SK-N-SH treated with all-trans-retinoic acid at 6 μM for 48 hours (cell line): ENCODE data around the gene PLD1.

ENCODE experiments used
- ATAC-seq: fragments of 200-7000 bp; cut with Tn5 transposase; 3 replicates; pipeline ENCODE4 v1.9.1; 2020; ENCODE audit warnings: mild to moderate bottlenecking, moderate library complexity
- ARNTL ChIP-seq: fragments of 450-650 bp; formaldehyde crosslinking; IDR thresholded peaks from 2 replicates; pipeline ENCODE4 v1.5.0; 2020; ENCODE audit warnings: low read depth, mild to moderate bottlenecking, moderate library complexity, borderline replicate concordance
- BACH2 ChIP-seq: fragments of 250-450 bp; sonication (Bioruptor Pico); IDR thresholded peaks from 2 replicates; pipeline ENCODE4 v1.9.0; 2021; ENCODE audit warnings: mild to moderate bottlenecking, borderline replicate concordance
- CSDC2 ChIP-seq: fragments of 250-450 bp; sonication (Bioruptor Pico); IDR thresholded peaks from 2 replicates; pipeline ENCODE4 v1.5.0; 2020; ENCODE audit warnings: mild to moderate bottlenecking, moderate library complexity
- ESRRG ChIP-seq: fragments of 250-450 bp; sonication (Bioruptor Pico); IDR thresholded peaks from 2 replicates; pipeline ENCODE4 v1.6.1; 2021; ENCODE audit warnings: mild to moderate bottlenecking
- GLIS3 ChIP-seq: fragments of 250-450 bp; sonication (Bioruptor Pico); IDR thresholded peaks from 2 replicates; pipeline ENCODE4 v1.5.0; 2020; ENCODE audit warnings: mild to moderate bottlenecking, moderate library complexity
- ISL1 ChIP-seq: fragments of 250-450 bp; sonication (Bioruptor Pico); IDR thresholded peaks from 2 replicates; pipeline ENCODE4 v2.1.2; 2022; ENCODE audit warnings: mild to moderate bottlenecking, moderate library complexity
- OSR1 ChIP-seq: fragments of 250-450 bp; sonication (Bioruptor Pico); IDR thresholded peaks from 2 replicates; pipeline ENCODE4 v1.8.0; 2022; ENCODE audit warnings: moderate library complexity, mild to moderate bottlenecking, inconsistent platforms
- PPARA ChIP-seq: fragments of 250-450 bp; sonication (Bioruptor Pico); IDR thresholded peaks from 2 replicates; pipeline ENCODE4 v1.5.0; 2020; ENCODE audit warnings: mild to moderate bottlenecking, borderline replicate concordance
- RARB ChIP-seq: fragments of 250-450 bp; sonication (Bioruptor Pico); IDR thresholded peaks from 2 replicates; pipeline ENCODE4 v1.8.0; 2021; ENCODE audit warnings: mild to moderate bottlenecking, moderate library complexity
- SNAI2 ChIP-seq: fragments of 250-450 bp; sonication (Bioruptor Pico); IDR thresholded peaks from 2 replicates; pipeline ENCODE4 v1.5.0; 2020; ENCODE audit warnings: mild to moderate bottlenecking, moderate library complexity
- TCF4 ChIP-seq: fragments of 250-450 bp; sonication (Bioruptor Pico); IDR thresholded peaks from 2 replicates; pipeline ENCODE4 v1.8.0; 2021; ENCODE audit warnings: mild to moderate bottlenecking, moderate library complexity, borderline replicate concordance
- TOX ChIP-seq: fragments of 250-450 bp; sonication (Bioruptor Pico); IDR thresholded peaks from 2 replicates; pipeline ENCODE4 v1.8.0; 2021; ENCODE audit warnings: mild to moderate bottlenecking, moderate library complexity, borderline replicate concordance
- ZC3H10 ChIP-seq: fragments of 250-450 bp; sonication (Bioruptor Pico); IDR thresholded peaks from 2 replicates; pipeline ENCODE4 v1.5.1; 2021; ENCODE audit warnings: mild to moderate bottlenecking, moderate library complexity
- ZFP3 ChIP-seq: fragments of 250-450 bp; sonication (Bioruptor Pico); IDR thresholded peaks from 2 replicates; pipeline ENCODE4 v1.5.0; 2020; ENCODE audit warnings: mild to moderate bottlenecking, moderate library complexity
- ZFP30 ChIP-seq: fragments of 450-650 bp; formaldehyde crosslinking; IDR thresholded peaks from 2 replicates; pipeline ENCODE4 v1.5.0; 2022; ENCODE audit warnings: mild to moderate bottlenecking, moderate library complexity
- ZNF565 ChIP-seq: fragments of 450-650 bp; formaldehyde crosslinking; conservative IDR thresholded peaks from 2 replicates; pipeline ENCODE4 v1.5.0; 2020; ENCODE audit warnings: low read depth, mild to moderate bottlenecking, moderate library complexity
- ZNF70 ChIP-seq: fragments of 450-650 bp; formaldehyde crosslinking; IDR thresholded peaks from 2 replicates; pipeline ENCODE4 v1.5.0; 2020; ENCODE audit warnings: mild to moderate bottlenecking, moderate library complexity
- ZNF8 ChIP-seq: fragments of 450-650 bp; formaldehyde crosslinking; IDR thresholded peaks from 2 replicates; pipeline ENCODE4 v1.5.0; 2020; ENCODE audit warnings: mild to moderate bottlenecking, moderate library complexity
- TF ChIP-seq, protein P1 (sequence below): fragments of 250-450 bp; sonication (Bioruptor Pico); IDR thresholded peaks from 2 replicates; pipeline ENCODE4 v1.5.1; 2021; ENCODE audit warnings: mild to moderate bottlenecking, moderate library complexity
- TF ChIP-seq, protein P2 (sequence below): fragments of 250-450 bp; sonication (Bioruptor Pico); IDR thresholded peaks from 2 replicates; pipeline ENCODE4 v1.8.0; 2021; ENCODE audit warnings: low read depth, mild to moderate bottlenecking, moderate library complexity, borderline replicate concordance
- TF ChIP-seq, protein P3 (sequence below): fragments of 250-450 bp; sonication (Bioruptor Pico); IDR thresholded peaks from 2 replicates; pipeline ENCODE4 v1.5.1; 2020; ENCODE audit warnings: low read depth, mild to moderate bottlenecking, moderate library complexity

The PLD1 gene

DNA sequence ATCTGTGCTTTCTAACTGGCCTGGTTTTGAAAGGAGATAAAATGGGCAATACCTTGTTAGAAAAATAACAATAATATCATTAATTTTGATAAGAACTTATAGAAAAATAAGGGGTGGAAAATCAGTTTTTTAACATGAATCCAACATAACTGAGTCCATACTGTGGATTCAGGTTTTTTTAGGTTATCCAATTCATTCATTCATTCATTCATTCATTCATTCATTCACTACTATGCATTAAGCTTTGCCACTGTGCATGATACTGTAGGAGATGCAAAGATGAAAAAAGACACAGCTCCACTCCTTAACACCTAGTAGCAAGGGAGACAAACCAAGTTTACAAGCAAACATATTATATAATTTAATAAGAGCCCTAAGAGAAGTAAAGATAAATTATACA lies 253.1 kb downstream of the PLD1 start:
- TF ChIP-seq ZFP30 (CRISPR knock-in tag) (no peak), TOX (CRISPR knock-in tag) (no peak), BACH2 (CRISPR knock-in tag) (no peak), ISL1 (CRISPR knock-in tag) (no peak), ZNF70 (no peak), TCF4 (CRISPR knock-in tag) (no peak), ZNF8 (CRISPR knock-in tag) (no peak), ZC3H10 (CRISPR knock-in tag) (no peak), OSR1 (CRISPR knock-in tag) (no peak), ZNF565 (no peak), SNAI2 (CRISPR knock-in tag) (no peak), ZFP3 (no peak), GLIS3 (CRISPR knock-in tag) (no peak), PPARA (no peak), ESRRG (CRISPR knock-in tag) (no peak), ARNTL (CRISPR knock-in tag) (no peak)
- TF ChIP-seq, protein P1, sequence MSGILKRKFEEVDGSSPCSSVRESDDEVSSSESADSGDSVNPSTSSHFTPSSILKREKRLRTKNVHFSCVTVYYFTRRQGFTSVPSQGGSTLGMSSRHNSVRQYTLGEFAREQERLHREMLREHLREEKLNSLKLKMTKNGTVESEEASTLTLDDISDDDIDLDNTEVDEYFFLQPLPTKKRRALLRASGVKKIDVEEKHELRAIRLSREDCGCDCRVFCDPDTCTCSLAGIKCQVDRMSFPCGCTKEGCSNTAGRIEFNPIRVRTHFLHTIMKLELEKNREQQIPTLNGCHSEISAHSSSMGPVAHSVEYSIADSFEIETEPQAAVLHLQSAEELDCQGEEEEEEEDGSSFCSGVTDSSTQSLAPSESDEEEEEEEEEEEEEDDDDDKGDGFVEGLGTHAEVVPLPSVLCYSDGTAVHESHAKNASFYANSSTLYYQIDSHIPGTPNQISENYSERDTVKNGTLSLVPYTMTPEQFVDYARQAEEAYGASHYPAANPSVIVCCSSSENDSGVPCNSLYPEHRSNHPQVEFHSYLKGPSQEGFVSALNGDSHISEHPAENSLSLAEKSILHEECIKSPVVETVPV (CRISPR knock-in tag) = no peak
- TF ChIP-seq, protein P2, sequence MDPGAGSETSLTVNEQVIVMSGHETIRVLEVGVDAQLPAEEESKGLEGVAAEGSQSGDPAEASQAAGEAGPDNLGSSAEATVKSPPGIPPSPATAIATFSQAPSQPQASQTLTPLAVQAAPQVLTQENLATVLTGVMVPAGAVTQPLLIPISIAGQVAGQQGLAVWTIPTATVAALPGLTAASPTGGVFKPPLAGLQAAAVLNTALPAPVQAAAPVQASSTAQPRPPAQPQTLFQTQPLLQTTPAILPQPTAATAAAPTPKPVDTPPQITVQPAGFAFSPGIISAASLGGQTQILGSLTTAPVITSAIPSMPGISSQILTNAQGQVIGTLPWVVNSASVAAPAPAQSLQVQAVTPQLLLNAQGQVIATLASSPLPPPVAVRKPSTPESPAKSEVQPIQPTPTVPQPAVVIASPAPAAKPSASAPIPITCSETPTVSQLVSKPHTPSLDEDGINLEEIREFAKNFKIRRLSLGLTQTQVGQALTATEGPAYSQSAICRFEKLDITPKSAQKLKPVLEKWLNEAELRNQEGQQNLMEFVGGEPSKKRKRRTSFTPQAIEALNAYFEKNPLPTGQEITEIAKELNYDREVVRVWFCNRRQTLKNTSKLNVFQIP (CRISPR knock-in tag) = no peak
- TF ChIP-seq, protein P3, sequence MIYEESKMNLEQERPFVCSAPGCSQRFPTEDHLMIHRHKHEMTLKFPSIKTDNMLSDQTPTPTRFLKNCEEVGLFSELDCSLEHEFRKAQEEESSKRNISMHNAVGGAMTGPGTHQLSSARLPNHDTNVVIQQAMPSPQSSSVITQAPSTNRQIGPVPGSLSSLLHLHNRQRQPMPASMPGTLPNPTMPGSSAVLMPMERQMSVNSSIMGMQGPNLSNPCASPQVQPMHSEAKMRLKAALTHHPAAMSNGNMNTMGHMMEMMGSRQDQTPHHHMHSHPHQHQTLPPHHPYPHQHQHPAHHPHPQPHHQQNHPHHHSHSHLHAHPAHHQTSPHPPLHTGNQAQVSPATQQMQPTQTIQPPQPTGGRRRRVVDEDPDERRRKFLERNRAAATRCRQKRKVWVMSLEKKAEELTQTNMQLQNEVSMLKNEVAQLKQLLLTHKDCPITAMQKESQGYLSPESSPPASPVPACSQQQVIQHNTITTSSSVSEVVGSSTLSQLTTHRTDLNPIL (CRISPR knock-in tag) = no peak
- TF ChIP-seq, all 23 proteins: peak for 0
- ATAC-seq = no peak

DNA sequence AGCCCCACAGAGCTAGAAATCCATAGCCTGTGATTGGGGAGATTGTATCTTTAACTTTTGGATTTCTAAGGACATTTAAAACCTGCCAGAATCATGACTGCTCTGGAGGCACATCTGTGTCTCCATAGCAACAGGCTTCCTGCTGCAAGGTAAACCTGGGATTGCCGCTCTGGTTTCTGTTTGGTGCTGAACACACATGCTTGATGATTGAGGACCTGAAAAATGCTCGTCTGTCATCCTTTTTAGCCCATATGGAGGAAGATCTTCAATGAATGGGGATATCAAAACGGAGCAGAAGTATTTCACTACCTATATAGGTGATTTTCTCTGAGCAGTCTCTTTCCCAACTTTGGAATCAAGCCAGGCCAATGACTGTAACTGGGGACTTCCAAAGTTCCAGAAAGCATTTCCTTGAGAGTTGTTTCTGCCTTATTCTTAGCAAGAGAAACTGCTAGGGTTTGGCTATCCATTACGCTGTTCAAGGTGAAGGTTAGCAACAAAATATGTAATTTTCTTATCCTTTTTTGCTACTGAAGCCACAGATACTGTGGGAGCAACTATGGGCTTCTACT lies 253.6 kb downstream of the PLD1 start:
- no peak for TF ChIP-seq TOX (CRISPR knock-in tag)
- TF ChIP-seq ZFP30 (CRISPR knock-in tag) = no peak
- no peak for TF ChIP-seq SNAI2 (CRISPR knock-in tag)
- TF ChIP-seq PPARA = no peak
- TF ChIP-seq, protein P2 (CRISPR knock-in tag) = no peak
- TF ChIP-seq OSR1 (CRISPR knock-in tag) = no peak
- TF ChIP-seq CSDC2 (CRISPR knock-in tag) = no peak
- no peak for TF ChIP-seq BACH2 (CRISPR knock-in tag)
- TF ChIP-seq RARB (CRISPR knock-in tag) = no peak
- no peak for TF ChIP-seq ARNTL (CRISPR knock-in tag)
- TF ChIP-seq TCF4 (CRISPR knock-in tag) = no peak
- TF ChIP-seq, protein P1 (CRISPR knock-in tag) = no peak
- ATAC-seq = peak; percentile 26; the same call in 1 of the 3 replicates

DNA sequence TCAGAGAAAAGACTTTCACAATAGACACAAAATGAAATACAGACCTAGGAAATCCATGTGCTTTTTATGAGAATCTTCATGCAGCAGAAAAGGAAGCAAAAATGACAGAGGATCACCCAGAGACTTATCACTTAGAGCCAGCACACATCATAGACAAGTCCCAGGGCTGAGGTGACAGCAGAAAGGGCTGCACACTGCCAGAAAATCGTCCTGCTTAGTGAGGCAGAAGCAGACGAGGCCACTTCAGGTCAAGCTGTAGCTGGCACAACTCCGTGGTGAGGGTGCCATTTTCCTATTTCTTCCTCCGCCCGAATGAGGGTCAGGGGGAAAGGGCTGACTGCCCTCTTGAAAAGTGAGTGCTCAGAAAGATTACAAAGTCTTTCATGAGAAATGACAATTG lies 254.1 kb downstream of the PLD1 start:
- ATAC-seq = peak; percentile 24; the same call in 1 of the 3 replicates

More for the DNA sequence above, 254.1 kb downstream of the PLD1 start:
- TF ChIP-seq OSR1 (CRISPR knock-in tag) = no peak
- TF ChIP-seq SNAI2 (CRISPR knock-in tag) = no peak
- TF ChIP-seq ARNTL (CRISPR knock-in tag) = no peak
- TF ChIP-seq ZNF8 (CRISPR knock-in tag) = no peak
- TF ChIP-seq, protein P2 (CRISPR knock-in tag) = no peak
- TF ChIP-seq ZFP3 = no peak
